ENCODE measurements around the gene CD52.

DNA sequence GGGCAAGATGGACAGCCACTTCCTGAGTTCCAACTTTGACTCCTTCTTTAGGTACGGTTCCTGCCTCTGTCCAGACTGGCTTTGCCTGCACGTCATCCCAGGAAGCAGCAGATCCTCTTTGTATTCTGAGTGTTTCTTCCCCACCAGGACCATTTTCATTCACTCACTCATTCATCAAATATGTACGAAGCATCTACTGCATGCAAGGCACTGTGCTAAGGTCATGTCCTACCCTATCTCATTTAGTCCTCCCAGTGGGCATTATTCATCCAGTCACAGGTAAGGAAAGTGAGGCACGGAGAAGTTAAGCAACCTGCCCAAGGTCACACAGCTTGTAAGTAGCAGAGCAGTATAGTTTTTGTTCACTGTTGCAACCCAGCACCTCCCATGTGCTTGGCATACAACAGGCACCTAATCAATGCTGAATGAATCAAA lies 22.3 kb downstream of the CD52 start:
- TF ChIP-seq, protein P1, sequence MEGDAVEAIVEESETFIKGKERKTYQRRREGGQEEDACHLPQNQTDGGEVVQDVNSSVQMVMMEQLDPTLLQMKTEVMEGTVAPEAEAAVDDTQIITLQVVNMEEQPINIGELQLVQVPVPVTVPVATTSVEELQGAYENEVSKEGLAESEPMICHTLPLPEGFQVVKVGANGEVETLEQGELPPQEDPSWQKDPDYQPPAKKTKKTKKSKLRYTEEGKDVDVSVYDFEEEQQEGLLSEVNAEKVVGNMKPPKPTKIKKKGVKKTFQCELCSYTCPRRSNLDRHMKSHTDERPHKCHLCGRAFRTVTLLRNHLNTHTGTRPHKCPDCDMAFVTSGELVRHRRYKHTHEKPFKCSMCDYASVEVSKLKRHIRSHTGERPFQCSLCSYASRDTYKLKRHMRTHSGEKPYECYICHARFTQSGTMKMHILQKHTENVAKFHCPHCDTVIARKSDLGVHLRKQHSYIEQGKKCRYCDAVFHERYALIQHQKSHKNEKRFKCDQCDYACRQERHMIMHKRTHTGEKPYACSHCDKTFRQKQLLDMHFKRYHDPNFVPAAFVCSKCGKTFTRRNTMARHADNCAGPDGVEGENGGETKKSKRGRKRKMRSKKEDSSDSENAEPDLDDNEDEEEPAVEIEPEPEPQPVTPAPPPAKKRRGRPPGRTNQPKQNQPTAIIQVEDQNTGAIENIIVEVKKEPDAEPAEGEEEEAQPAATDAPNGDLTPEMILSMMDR (IDR thresholded peaks at IDR 0.05), result no peak
- TF ChIP-seq POLR2A (IDR thresholded peaks at IDR 0.05), result no peak
